HG02884 (cell line): ENCODE measurements around the gene SPIN1.
A peak's percentile ranks its signal among the peaks of the same experiment; 100 is the strongest.
"Not testable (repeated sequence)": the region's sequence is repeated elsewhere in the genome, so short reads cannot be mapped to it uniquely, and the experiment has no call there.

Source experiments
- ATAC-seq: cut with Tn5 transposase; IDR thresholded peaks from one replicate; pipeline ENCODE4 v1.9.1; 2021; ENCODE audit warnings: mild to moderate bottlenecking, moderate library complexity; ENCODE audit not compliant: unreplicated experiment

The SPIN1 gene

DNA sequence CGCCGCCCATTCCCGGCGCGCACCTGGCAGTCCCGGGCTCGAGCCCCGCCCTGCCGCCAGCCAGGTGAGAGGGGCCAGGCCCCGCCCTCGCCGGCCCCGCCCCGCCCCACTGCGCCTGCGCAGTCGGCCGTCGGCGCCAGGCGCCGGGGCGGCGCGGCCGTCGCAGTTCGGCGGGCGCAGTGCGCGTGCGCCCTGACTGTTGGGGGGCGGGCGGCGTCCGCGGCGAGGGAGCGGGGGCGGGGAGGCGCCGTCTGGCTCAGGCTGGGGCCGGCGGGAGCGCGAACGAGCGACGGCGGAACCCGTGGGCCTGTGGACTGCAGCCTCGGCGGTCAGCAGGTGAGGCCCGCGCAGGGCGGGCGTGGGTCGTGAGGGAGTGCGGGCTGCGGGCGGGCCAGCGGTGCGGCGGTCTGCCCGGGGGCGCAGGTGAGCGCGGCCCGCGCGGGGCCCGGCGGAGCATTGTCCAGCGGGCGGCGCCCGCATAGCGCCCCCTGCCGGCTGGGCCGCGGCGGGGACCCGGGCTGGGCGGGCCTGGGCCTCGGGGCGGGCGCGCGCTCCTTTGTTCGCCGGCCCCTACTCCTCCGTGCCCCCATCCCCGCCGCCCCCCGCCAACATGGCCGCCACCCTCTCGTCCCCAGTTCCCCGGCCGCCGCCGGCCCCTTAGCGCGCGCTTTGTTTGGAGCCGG lies at the start of gene SPIN1:
Gene SPIN1, plus strand, starts transcription at position 242 of the 683 bp plus-strand sequence. CDS start 38,096 bp downstream, outside the sequence.
- peak; percentile 73 for ATAC-seq

GRCh38 chr9:88339317-88339716 lies 48.9 kb upstream of the SPIN1 start:
- ATAC-seq: no peak

- ATAC-seq: no peak
These were observed 46.0 kb upstream of the SPIN1 start for GRCh38 chr9:88342246-88342645.

- no peak for ATAC-seq
These were observed 44.2 kb upstream of the SPIN1 start for GRCh38 chr9:88344013-88344412.

- not testable (repeated sequence) for ATAC-seq
These were observed 37.9 kb upstream of the SPIN1 start for GRCh38 chr9:88350354-88350753.

DNA sequence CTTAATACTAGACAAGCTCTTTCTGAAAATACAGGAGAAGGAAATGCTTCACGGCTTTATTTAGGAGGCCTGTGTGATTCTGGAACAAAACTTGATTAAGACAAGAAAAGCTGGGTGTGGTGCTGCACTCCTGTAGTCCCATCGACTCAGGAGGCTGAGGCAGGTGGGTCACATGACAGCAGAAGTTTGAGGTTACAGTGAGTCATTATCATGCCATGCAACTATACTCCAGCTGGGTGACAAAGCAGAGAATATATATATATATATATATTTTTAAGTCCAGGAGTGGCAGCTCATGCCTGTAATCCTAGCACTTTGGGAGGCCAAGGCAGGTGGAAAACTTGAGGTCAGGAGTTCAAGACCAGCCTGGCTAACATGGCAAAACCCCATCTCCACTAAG lies 33.1 kb upstream of the SPIN1 start:
- no peak for ATAC-seq

DNA sequence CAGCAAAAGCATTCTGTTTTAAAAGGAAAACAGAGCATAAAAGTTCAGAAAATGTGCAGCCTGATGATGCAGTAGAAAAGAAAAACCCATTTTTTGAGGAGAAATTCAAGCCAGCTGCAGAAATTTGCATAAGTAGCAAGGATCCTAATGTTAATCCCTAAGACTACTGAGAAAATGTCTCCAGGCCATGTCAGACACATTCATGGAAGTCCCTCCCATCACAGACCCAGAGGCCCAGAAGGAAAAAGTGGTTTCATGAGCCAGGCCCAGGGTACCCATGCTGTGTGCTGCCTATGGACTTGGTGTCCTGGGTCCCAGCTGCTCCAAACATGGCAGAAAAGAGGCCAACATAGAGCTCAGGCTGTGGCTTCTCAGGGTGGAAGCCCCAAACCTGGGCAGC lies 31.0 kb upstream of the SPIN1 start:
- ATAC-seq: not testable (repeated sequence)

- no peak for ATAC-seq
These were observed 29.5 kb upstream of the SPIN1 start for GRCh38 chr9:88358723-88359122.

DNA sequence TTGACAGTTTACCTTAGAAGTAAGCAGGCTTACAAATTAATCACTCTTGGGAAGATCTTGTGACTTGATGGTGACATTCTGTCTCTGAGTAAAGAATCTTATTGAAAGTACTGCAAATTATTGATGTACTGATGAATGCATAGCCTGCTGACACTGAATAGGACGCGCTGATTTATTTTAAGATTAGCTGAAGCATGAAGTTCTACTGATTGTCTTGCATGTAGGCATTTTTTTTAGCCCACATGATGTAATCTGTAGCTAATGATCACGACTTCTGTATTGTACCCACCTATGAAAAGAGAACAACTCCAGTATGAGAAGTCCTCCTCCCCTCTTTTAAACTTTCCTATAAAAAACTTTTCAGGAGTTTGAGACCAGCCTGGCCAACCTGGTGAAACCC lies 28.3 kb upstream of the SPIN1 start:
- ATAC-seq: no peak

DNA sequence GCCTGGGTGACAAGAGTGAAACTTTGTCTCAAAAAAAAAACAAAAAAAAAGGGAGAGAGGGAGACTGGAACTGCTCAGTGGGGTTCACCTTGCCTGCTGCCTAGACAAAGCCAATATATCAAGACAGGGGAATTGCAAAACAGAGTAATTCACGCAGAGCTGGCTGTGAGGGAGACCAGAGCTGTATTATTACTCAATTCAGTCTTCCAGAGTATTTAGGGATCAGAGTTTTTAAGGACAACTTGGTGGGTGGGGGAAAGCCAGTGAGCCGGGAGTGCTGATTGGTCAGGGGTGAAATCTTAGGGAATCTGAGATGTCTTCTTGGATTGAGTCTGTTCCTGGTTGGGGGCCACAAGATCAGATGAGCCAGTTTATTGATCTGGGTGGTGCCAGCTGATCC lies 25.6 kb upstream of the SPIN1 start:
- no peak for ATAC-seq

DNA sequence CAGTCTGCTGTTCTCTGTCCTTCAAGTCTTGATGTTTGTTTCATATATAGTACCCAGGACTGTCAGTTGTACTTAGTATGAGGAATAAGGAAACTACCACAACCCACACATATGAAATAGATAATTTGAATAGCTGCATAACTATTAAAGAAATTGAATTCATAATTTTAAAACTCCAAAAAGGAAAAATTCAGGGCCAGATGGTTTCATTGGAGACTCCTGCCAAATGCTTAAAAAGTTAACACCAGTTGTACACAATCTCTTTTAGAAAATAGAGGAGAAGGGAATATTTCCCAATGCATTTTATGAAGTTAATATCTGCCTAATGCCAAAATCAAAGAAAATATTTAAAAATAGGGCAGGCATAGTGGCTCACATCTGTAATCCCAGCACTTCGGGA lies 24.6 kb upstream of the SPIN1 start:
- no peak for ATAC-seq

DNA sequence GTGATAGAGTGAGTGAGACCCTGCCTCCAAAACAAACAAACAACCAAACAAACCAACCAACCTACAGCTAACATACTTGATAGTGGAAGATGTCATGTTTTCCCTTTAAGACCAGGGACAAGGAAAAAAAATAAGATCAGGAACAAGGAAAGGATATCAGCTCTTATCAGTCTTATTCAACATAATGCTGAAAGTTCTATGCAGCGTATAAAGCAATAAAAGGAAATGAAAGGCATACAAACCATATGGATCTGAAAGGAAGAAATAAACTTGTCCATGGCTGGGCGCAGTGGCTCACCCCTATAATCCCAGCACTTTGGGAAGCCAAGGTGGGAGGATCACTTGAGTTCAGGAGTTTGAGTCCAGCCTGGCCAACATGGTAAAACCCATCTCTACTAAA lies 23.5 kb upstream of the SPIN1 start:
- no peak for ATAC-seq

- ATAC-seq: no peak
These were observed 17.9 kb upstream of the SPIN1 start for GRCh38 chr9:88370346-88370745.

DNA sequence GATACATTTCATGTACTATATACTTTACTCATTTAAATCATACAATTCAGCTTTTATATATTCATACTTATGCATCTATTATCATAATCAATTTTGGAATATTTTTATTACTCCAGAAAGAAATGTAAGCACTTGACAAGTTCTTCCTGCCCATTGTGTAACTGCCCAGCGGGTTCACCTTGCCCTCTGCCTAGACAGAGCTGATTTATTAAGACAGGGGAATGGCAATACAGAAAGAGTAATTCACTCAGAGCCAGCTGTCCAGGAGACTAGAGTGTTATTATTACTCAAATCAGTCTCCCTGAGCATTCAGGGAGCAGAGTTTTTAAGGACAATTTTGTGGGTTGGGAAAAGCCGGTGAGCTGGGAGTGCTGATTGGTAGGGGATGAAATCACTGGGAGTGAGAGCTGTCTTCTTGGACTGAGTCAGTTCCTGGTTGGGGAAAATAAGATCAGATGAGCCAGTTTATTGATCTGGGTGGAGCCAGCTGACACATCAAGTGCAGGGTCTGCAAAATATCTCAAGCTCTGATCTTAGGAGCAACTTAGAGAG lies 16.1 kb upstream of the SPIN1 start:
- no peak for ATAC-seq

DNA sequence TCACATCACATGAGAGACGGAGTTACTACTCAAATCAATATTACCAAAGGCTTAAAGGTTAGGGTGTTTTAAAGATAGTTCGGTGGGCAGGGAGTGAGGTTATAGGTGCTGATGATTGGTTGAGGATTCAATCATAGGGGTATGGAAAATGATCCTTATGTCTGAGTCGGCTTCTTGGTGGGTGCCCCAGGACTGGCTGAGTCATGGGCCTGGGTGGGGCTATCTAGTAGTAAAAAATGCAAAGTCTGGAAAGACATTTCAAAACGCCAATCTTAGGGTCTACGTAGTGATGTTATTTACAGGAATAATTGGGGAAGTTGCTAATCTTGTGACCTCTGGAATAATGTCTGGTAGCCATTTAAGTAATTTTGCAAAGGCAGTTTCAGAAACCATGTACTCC lies 15.2 kb upstream of the SPIN1 start:
- ATAC-seq: no peak

DNA sequence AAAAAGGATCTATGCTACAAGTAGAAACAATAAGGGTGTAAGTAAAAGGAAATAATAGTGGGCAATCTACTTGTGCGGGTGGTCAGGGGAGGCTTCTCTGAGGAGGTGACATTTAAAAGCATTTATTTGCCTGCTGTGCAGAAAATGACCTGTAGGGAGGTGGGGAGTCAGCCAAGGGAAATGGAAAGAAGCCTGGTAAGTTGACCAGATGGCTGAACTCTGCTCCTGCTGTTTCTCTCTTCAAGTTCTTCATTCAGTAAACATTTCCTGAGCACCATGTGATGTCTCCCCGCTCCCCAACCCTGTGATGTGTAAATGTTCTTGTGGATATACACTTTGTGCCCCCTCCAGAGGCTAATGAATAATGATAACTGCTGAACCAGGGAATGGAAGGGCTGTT lies 9.9 kb upstream of the SPIN1 start:
- no peak for ATAC-seq

DNA sequence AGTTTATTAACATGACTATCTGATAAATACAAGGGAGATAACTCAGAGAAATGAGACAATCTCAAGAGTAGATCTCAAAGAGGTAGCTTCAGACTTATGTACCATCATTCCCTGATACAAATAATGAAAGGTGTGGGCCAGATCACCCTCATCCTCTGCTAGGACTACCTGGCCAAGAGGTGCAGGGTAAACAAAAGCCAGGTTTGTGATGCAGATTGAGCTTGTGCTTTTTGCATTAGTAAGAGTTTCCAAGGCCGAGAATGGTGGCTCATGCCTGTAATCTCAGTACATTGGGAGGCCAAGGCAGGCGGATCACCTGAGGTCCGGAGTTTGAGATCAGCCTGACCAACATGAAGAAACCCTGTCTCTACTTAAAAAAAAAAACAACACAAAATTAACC lies 8.9 kb upstream of the SPIN1 start:
- ATAC-seq: no peak

- ATAC-seq: no peak
These were observed 8.1 kb upstream of the SPIN1 start for GRCh38 chr9:88380118-88380517.

DNA sequence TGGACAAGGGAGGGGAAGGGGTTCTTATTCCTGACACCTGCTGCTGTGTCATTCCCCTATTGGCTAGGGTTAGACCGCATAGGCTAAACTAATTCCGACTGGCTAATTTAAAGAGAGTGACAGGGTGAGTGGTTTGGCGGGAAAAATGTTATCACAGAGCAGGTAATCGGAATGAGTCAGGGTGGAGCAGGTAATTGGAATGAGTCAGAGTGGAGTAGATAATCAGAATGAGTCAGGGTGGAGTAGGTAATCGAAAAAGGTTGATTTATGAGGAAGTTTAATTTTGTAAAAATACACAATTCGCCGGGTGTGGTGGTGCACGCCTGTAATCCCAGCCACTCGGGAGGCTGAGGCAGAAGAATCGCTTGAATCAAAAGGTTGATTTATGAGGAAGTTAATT lies 6.9 kb upstream of the SPIN1 start:
- ATAC-seq: not testable (repeated sequence)

GRCh38 chr9:88383176-88383575 lies 5.1 kb upstream of the SPIN1 start:
- ATAC-seq: no peak

- not testable (repeated sequence) for ATAC-seq
These were observed 2.1 kb upstream of the SPIN1 start for GRCh38 chr9:88386137-88386536.

- no peak for ATAC-seq
These were observed 1.1 kb upstream of the SPIN1 start for GRCh38 chr9:88387036-88387551.
